Common myeloid progenitor, CD34-positive (primary cell): ENCODE results near the gene ZFP1.
"Not testable (repeated sequence)": the region's sequence is repeated elsewhere in the genome, so short reads cannot be mapped to it uniquely, and the experiment has no call there.

Experiments used
- CTCF ChIA-PET: fragments of 350-600 bp; sonication (Branson Sonifier 250); formaldehyde crosslinking; loops from one replicate; lab custom pipeline; 2021; ENCODE audit warnings: antibody characterized with exemption; lab: Charles Lee
- POLR2A ChIA-PET: fragments of 350-600 bp; sonication (Branson Sonifier 250); formaldehyde crosslinking; loops from one replicate; lab custom pipeline; 2021; ENCODE audit warnings: antibody characterized with exemption; lab: Charles Lee
- DNase-seq, 3 donors: peaks; one replicate each; pipeline versions ENCODE4 v3.0.0 to v3.0.0-alpha.2; 2013
- H3K27ac ChIP-seq, 2 experiments: 1 replicate in 1 of 2; 2 replicates in 1 of 2; pipeline ENCODE4 v1.7.0; 2013; ENCODE audit warnings: inconsistent platforms in 2 of 2, low read length in 2 of 2, mild to moderate bottlenecking in 2 of 2, low read depth in 1 of 2, moderate library complexity in 1 of 2; ENCODE audit not compliant: severe bottlenecking in 2 of 2, insufficient read depth in 1 of 2, poor library complexity in 1 of 2
- H3K27me3 ChIP-seq, 5 experiments: replicated peaks in 2 of 5; 1 replicate in 3 of 5; 2 replicates in 2 of 5; pipeline versions ENCODE4 v1.6.1 to v1.7.0; 2013; ENCODE audit warnings: low read length in 4 of 5, mild to moderate bottlenecking in 2 of 5, moderate library complexity in 2 of 5, inconsistent platforms in 1 of 5; ENCODE audit not compliant: insufficient read depth in 5 of 5, control insufficient read depth in 4 of 5
- H3K36me3 ChIP-seq, 4 experiments: 1 replicate in 2 of 4; 2 replicates in 2 of 4; pipeline versions ENCODE4 v1.6.1 to v1.7.0; 2013; ENCODE audit warnings: low read length in 3 of 4, control low read depth in 1 of 4, mild to moderate bottlenecking in 1 of 4; ENCODE audit not compliant: control insufficient read depth in 4 of 4, insufficient read depth in 4 of 4
- H3K4me1 ChIP-seq, 4 experiments: 1 replicate in 3 of 4; 2 replicates in 1 of 4; pipeline versions ENCODE4 v1.6.1 to v1.7.1; 2013; ENCODE audit warnings: low read length in 3 of 4, mild to moderate bottlenecking in 3 of 4, control low read depth in 1 of 4, inconsistent platforms in 1 of 4, moderate library complexity in 1 of 4; ENCODE audit not compliant: control insufficient read depth in 4 of 4, insufficient read depth in 4 of 4; ENCODE audit errors: control extremely low read depth in 1 of 4
- H3K4me3 ChIP-seq, 7 experiments: 1 replicate in 4 of 7; 2 replicates in 3 of 7; pipeline versions ENCODE4 v1.5.1 to v1.7.0; 2013; ENCODE audit warnings: mild to moderate bottlenecking in 7 of 7, low read length in 6 of 7, moderate library complexity in 6 of 7, inconsistent platforms in 2 of 7, low read depth in 2 of 7, control low read depth in 1 of 7; ENCODE audit not compliant: insufficient read depth in 4 of 7, control insufficient read depth in 1 of 7; ENCODE audit errors: extremely low read depth in 1 of 7
- H3K9me3 ChIP-seq, 5 experiments: 1 replicate in 4 of 5; 2 replicates in 1 of 5; pipeline versions ENCODE4 v1.6.1 to v1.7.1; 2013; ENCODE audit warnings: low read length in 4 of 5, mild to moderate bottlenecking in 2 of 5, inconsistent platforms in 1 of 5, low read depth in 1 of 5, moderate library complexity in 1 of 5; ENCODE audit not compliant: control insufficient read depth in 4 of 5, insufficient read depth in 2 of 5; ENCODE audit errors: control extremely low read depth in 1 of 5
- WGBS: methylation state at CpG from one replicate; pipeline ENCODE4 v1.1.5; 2013; ENCODE audit not compliant: insufficient coverage; 5-methylcytosine and 5-hydroxymethylcytosine counted together

Gene ZFP1

GRCh38 chr16:75209944-75210343 is 61.6 kb downstream of the ZFP1 start:
- no peak for DNase-seq
- H3K27me3 ChIP-seq, result peaks cover 0 to 52% (median 6%) of the 10 kb centered on the region in 5 experiments
- ChIA-PET CTCF (interaction anchor here (1.1 to 2.2 kb wide), 4 partner anchors 10 to 181 kb away, joined by 4 to 6 read pairs (median 6); no protein-coding TSS in a partner anchor), POLR2A (no interaction called here)
- no peaks in the 10 kb centered on the region for H3K9me3 ChIP-seq
- H3K27ac ChIP-seq, result no peak overlapping the region
- H3K4me1 ChIP-seq, result no peaks in the 10 kb centered on the region
- H3K36me3 ChIP-seq, result no peaks in the 10 kb centered on the region
- H3K4me3 ChIP-seq, result no peak overlapping the region
- WGBS, result 98% methylated on average over 3 of the region's 5 CpGs

GRCh38 chr16:75211286-75211685 is 63.0 kb downstream of the ZFP1 start:
- H3K36me3 ChIP-seq, H3K4me1 ChIP-seq, POLR2A ChIA-PET, H3K9me3 ChIP-seq, H3K4me3 ChIP-seq, DNase-seq, H3K27ac ChIP-seq: not testable (repeated sequence)
- 95% methylated on average over 9 of the region's 10 CpGs for WGBS
- CTCF ChIA-PET, result interaction anchor here (1.5 kb wide), 1 partner anchor 18 kb away, joined by 3 read pairs; no protein-coding TSS in a partner anchor
- peaks cover 0 to 50% (median 6%) of the 10 kb centered on the region in 5 experiments for H3K27me3 ChIP-seq

DNA sequence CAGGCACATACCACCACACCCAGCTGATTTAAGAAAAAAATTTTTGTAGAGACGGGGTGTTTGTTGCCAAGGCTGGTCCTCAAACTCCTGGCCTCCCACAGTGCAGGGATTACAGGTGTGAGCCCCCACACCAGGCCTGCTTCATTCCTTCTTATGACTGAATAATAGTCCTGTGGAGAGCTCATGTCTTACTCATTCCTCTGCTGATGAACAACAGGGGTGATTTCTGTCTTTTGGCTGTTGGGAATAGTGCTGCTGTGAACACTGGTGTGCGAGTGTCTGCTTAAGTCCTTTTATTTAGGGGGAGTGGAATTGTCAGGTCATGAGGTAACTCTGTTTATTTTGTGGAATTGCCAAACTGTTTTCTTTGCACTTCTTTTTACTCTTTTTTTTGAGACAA is 67.8 kb downstream of the ZFP1 start:
- peaks cover 0 to 2% (median 0%) of the 10 kb centered on the region in 4 experiments for H3K4me1 ChIP-seq
- H3K4me3 ChIP-seq, result no peak overlapping the region
- DNase-seq, result no peak
- ChIA-PET POLR2A (no interaction called here), CTCF (interaction anchor here (1.3 to 1.6 kb wide), 2 partner anchors 8 to 16 kb away, joined by 3 read pairs; no protein-coding TSS in a partner anchor)
- H3K36me3 ChIP-seq, result no peaks in the 10 kb centered on the region
- peaks cover 0 to 27% (median 12%) of the 10 kb centered on the region in 5 experiments for H3K27me3 ChIP-seq
- no peaks in the 10 kb centered on the region for H3K9me3 ChIP-seq
- H3K27ac ChIP-seq, result no peak overlapping the region
- no CpG with 5 or more reads among the region's 2 CpGs for WGBS

DNA sequence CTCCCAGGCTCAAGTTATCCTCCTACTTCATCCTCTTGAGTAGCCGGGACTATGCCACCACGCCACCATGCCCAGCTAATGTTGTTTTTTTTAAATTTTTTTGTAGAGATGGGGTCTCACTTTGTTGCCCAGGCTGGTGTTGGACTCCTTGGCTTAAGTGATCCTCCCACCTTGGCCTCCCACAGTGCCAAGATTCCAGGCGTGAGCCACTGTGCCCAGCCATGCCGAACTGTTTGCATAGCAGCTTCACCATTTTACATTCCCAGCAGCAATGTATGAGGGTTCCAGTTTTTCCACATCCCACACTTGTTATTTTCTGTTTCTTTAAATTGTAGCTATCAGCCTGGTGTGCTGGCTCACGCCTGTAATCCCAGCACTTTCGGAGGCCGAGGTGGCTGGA is 68.3 kb downstream of the ZFP1 start:
- CTCF ChIA-PET, result interaction anchor here (1.0 to 1.3 kb wide), 2 partner anchors 8 to 17 kb away, joined by 3 read pairs; no protein-coding TSS in a partner anchor
- WGBS, result 100% methylated on average over 4 of the region's 7 CpGs
- H3K36me3 ChIP-seq, result no peaks in the 10 kb centered on the region
- peaks cover 0 to 2% (median 0%) of the 10 kb centered on the region in 4 experiments for H3K4me1 ChIP-seq
- no peak for DNase-seq
- H3K27me3 ChIP-seq, result peaks cover 0 to 23% (median 12%) of the 10 kb centered on the region in 5 experiments
- no peak overlapping the region for H3K27ac ChIP-seq
- H3K9me3 ChIP-seq, result no peaks in the 10 kb centered on the region
- no peak overlapping the region for H3K4me3 ChIP-seq
- POLR2A ChIA-PET, result no interaction called here

DNA sequence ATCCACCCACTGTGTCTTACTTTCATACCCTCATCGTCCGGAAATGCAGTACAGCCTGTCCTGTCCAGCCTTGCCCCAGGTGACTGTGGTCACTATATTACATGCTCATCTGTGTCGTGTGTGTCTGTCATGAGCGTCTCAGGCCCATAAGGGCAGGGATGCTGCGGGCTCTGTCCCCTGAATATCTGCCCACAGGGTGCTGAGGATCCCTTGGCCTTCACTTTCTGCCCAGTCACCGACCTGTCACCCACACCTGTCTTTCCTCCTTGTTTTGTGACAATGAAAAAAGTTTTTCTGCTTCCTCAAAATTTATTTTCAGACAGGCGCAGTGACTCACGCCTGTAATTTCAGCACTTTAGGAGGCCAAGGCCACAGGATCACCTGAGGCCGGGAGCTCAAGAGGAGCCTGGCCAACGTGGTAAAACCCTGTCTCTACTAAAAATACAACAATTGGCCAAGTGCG is 69.1 kb downstream of the ZFP1 start:
- ChIA-PET CTCF (interaction anchor here (1.0 to 1.3 kb wide), 2 partner anchors 9 to 18 kb away, joined by 3 read pairs; no protein-coding TSS in a partner anchor), POLR2A (no interaction called here)
- 93% methylated on average over 10 of the region's 11 CpGs for WGBS
- H3K27ac ChIP-seq, result no peak overlapping the region
- peaks cover 0 to 2% (median 0%) of the 10 kb centered on the region in 4 experiments for H3K4me1 ChIP-seq
- peaks cover 0 to 17% (median 7%) of the 10 kb centered on the region in 5 experiments for H3K27me3 ChIP-seq
- DNase-seq, result no peak
- H3K36me3 ChIP-seq, result no peaks in the 10 kb centered on the region
- no peak overlapping the region for H3K4me3 ChIP-seq
- H3K9me3 ChIP-seq, result no peaks in the 10 kb centered on the region

DNA sequence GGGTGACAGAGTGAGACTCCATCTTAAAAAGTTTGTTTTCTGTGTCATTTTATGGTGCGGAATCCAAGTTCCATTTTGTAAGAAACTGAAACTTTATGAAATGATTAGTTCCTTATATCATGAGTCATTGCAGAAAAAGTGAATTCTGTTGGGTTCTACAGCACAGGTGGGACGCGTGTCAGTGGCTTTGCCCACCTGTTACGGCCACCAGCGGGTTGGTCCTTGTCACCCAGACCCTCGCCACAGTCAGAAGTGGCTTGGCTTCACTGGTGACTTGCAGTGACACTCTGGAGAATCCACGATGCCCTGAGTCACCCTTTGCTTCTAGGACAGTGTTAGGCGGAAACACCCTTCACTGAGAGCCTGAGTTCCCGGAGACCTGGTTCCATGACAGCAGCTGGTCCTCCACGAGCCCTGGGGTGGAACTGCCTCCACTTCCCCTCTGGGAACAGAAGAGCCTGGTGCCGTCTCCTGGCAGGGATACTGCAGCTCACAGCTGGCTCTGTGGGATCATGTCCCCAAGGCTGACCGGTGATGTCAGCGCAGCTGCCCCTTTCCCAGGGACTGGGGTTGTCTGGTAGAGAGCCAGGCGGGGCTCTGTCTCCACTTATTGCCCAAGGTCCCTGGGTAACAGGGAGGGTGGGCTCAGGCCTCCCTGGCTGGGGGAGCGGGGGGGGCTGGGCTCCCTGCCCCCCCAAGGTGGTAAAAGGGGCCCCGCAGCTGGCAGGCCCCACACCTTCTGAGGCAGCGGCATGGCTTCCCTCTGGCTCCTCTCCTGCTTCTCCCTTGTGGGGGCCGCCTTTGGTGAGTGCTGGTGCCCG is 70.1 kb downstream of the ZFP1 start, which contains the start of gene CTRB1:
Gene CTRB1 (plus strand): TSS at position 733 of the 821 bp plus-strand sequence. CDS start 20 bp downstream, at position 753.
- no peaks in the 10 kb centered on the region for H3K9me3 ChIP-seq
- WGBS, result 88% methylated on average over 17 of the region's 19 CpGs
- H3K4me3 ChIP-seq, result peak within 1 kb of the TSS in 4 of 7 experiments; percentile 8 to 59 (median 28)
- ChIA-PET POLR2A (no interaction called here), CTCF (no interaction called here)
- no peak within 1 kb of the TSS for H3K27ac ChIP-seq
- H3K36me3 ChIP-seq, result no peaks in the 10 kb centered on the region
- peaks cover 0 to 10% (median 6%) of the 10 kb centered on the region in 5 experiments for H3K27me3 ChIP-seq
- H3K4me1 ChIP-seq, result peaks cover 0 to 2% (median 0%) of the 10 kb centered on the region in 4 experiments
- DNase-seq, result no peak

DNA sequence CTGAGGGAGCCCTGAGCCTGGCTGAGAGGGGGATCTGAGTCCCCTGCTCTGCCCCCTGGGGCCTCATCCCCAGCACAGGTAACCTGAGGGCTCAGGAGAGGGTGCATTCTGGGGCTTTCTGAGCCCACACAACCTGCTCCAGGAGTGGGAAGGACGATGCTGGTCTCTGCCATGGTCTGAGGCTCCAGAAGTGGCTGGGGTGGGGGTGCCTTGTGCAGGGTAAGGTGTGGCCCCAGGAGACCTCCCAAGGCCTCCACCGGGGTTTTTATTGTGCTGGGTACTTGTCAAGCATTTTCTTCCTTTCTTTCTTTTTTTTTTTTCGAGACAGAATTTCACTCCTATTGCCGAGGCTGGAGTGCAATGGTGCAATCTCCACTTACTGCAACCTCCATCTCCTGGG is 70.8 kb downstream of the ZFP1 start:
- ChIA-PET POLR2A (no interaction called here), CTCF (no interaction called here)

More for the DNA sequence above, 70.8 kb downstream of the ZFP1 start:
- no peak overlapping the region for H3K4me3 ChIP-seq
- peaks cover 0 to 2% (median 0%) of the 10 kb centered on the region in 4 experiments for H3K4me1 ChIP-seq
- no peaks in the 10 kb centered on the region for H3K9me3 ChIP-seq
- 83% methylated on average over 3 of the region's 4 CpGs for WGBS
- no peaks in the 10 kb centered on the region for H3K36me3 ChIP-seq
- DNase-seq, result no peak
- H3K27me3 ChIP-seq, result peaks cover 0 to 8% (median 5%) of the 10 kb centered on the region in 5 experiments
- no peak overlapping the region for H3K27ac ChIP-seq
